Fibroblast of peridontal ligament (primary cell): ENCODE measurements around the gene PTGES2.

Experiments
- DNase-seq: peaks from one replicate; pipeline ENCODE4 v3.0.0-alpha.2; 2010; ENCODE audit errors: extremely low read depth

Gene PTGES2

DNA sequence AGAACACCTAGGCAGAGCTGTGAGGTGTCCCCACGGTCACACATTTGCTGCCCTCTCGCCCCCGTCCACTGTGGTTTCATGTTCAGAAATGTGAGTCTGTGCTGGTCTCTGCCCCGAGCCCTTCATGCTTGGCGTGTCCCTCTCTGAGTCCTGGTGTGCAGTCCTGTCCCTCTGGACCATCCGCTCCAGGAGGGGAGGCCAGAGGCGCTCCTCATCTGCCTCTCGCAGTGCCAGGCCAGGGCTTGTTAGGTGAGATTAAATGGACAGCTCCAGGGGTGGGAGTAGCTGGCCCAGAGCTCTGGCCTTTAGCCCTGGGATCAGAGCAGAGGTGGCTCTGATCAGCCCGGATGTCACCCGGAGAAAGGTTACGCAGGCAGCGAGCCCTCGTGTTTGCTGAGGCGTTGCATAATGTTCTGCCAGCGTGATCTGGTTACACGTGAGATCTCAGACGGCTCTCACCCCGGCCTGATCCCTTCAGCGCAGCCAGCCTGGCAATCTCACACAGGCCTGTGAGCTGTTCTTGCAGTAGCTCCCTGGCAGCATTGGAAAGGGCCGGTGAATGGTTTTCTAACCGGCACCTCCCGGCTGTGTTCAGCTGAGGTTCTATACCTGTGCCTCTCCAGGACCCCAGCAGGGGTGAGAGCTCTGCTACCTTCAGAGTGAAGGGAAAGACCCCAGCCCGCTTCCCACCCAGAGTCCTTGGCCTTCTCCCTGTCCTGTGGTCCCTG, 24.5 kb downstream of the PTGES2 start:
- DNase-seq, result no peak

GRCh38 chr9:128102196-128102595, 25.3 kb downstream of the PTGES2 start:
- DNase-seq, result no peak

GRCh38 chr9:128101690-128102089, 25.8 kb downstream of the PTGES2 start:
- DNase-seq, result no peak

GRCh38 chr9:128101231-128101661, 26.3 kb downstream of the PTGES2 start:
- no peak for DNase-seq

- no peak for DNase-seq
Observed at GRCh38 chr9:128100581-128100980, 26.9 kb downstream of the PTGES2 start.

DNA sequence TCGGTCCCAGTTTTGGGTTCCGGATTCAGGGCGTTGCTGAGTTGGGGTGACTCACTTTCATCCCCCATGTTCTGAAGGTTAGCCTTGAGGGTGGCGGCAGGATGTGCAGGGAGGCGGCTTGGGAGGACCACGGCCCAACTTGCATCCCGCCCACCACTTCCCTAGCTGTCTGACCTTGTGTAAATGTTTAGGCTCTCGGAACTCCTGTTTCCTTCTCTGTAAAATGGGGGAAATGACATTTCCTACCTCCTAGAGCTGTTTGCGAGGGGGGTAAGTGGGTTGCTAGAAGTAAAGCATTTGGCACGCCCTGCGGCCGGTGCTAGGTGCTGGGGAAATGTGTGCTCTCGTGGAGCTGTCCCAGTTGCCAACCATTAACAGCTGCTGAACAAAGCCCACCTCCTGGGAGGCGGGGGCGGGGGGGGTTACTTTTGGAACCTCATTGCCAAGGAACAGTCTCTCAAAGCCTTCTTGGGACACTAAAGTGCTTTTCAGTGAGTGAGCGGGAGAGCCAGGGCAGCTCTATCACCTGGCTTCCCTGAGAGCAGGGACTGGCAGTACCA, 27.5 kb downstream of the PTGES2 start:
- no peak for DNase-seq

- DNase-seq, result no peak
Observed at GRCh38 chr9:128099231-128099931, 28.1 kb downstream of the PTGES2 start.

DNA sequence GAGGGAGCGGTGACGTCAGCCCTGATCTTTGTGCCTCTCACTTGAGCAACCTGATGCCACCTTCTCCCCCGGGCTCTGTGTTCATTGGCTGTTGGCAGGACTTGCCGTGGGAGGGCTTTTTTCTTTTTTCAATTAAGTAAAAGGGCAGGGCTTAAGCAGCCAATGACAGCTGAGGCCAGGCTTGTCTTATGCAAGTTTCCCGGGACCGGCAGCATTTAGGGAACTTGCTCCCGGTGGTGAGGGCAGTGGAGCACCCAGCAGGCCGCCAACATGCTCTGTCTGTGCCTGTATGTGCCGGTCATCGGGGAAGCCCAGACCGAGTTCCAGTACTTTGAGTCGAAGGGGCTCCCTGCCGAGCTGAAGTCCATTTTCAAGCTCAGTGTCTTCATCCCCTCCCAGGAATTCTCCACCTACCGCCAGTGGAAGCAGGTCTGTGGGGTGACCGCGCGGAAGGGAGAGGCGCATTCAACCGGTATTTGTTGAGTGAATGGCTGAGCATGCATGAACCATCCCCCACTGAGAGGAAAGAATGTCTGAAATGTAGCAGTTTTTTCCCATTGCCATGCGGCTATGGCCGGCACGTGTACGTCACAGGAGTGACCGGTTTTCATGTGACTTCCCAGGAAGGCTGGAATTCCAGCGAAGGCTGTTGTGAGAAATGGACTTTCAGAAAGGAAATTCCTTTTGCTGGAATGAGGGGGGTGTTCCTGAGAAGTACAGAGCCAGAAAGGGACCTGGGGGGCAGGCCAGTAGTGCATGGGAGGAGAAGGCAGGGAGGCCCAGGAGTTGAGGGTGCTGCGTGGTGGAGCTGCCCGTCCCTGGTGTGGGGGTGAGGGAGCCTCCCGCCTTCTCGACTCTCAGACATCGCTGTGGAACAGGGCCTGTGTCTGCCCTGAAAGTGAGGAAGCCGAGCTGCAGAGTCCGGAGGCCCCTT, 29.0 kb downstream of the PTGES2 start:
- peak; percentile 97 for DNase-seq

GRCh38 chr9:128097543-128098296, 29.8 kb downstream of the PTGES2 start:
- DNase-seq, result no peak

DNA sequence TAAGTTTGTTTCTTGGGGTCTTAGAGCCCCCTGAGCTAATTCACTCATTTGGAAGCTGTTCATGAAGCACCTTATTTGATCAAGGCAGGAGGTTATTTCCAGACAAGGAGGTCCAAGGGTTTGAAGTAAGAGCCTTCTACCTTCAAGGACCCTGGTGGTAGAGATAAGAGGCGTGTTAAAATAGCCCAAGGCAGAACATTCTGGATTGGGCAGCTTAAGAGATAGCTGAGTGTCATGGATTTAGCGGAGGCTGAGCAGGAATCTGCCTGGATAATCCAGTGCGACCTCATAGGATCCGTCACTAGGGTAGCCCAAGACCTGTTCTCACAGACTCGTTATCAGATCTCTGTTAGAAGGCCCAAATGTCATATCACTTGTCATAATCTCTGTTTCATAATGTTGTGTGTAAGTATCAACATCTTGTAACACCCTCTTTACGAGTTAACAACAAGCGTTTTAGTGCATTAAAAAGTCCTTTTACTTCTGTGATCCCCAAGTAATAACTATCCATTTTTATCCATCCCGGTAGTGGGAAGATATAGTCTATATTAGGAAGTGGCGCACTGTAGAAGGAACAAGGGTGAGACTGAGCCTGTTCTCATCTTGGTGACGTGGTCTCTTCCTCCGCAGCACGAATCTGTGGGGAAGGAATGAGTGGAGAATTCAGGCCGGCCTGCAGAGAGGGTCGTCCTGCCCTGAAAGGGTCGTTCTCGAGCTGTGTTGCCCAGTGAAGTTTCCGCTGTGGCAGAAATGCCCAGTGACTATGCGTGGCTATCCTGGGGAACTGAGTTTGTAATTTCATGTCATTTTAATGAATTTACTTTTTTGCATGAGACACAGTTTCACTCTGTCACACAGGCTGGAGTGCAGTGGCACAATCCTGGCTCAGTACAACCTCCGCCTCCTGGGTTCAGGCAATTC, 30.7 kb downstream of the PTGES2 start:
- no peak for DNase-seq

DNA sequence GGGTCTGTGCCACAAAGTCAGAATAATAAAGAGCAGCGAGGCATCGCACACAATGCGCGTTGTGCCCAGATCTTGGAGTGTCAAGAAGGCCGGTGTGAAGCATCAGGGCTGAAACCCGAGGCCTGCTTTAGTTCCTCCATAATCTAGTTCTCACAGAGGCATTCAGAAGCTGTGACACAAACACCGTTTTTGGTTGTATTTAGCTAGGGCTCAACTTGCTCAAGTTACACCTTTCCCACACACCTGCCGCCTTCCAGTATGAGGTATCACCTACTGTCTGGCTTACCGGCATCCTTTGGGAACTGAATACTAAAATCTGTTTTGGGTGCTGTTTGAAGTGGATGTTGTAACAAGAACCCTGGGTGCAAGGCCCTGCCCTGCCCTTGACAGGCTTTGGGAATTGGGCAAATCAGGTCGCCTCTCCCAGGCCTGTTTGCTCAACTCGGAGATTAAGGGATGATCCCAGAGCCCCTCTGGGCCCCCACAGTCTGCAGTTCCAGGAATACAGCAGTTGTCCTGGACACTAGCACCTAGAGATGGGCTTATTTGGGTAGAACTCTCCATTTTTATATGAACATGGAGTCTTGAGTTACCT, 32.5 kb downstream of the PTGES2 start:
- no peak for DNase-seq

GRCh38 chr9:128094166-128094949, 33.2 kb downstream of the PTGES2 start:
- peak; percentile 98 for DNase-seq

DNA sequence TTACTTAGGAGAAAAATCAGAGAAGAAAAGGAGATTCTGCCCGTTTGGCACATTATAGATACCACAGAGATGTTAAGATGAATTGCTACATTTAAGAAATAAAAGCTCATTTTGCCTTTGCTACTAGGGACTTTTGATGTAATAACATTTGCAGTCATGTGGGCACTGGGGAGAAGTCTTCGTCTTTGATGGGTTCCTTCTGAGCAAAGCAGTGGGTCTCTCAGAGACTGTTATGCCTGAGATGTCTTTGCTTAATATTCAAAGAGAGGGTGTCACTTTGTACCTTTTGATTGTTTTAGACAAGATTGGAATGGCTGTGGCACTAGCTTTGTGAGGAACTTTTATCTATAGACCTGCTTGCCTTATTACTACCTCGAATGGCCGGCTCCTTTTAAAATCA, 34.5 kb downstream of the PTGES2 start:
- no peak for DNase-seq

DNA sequence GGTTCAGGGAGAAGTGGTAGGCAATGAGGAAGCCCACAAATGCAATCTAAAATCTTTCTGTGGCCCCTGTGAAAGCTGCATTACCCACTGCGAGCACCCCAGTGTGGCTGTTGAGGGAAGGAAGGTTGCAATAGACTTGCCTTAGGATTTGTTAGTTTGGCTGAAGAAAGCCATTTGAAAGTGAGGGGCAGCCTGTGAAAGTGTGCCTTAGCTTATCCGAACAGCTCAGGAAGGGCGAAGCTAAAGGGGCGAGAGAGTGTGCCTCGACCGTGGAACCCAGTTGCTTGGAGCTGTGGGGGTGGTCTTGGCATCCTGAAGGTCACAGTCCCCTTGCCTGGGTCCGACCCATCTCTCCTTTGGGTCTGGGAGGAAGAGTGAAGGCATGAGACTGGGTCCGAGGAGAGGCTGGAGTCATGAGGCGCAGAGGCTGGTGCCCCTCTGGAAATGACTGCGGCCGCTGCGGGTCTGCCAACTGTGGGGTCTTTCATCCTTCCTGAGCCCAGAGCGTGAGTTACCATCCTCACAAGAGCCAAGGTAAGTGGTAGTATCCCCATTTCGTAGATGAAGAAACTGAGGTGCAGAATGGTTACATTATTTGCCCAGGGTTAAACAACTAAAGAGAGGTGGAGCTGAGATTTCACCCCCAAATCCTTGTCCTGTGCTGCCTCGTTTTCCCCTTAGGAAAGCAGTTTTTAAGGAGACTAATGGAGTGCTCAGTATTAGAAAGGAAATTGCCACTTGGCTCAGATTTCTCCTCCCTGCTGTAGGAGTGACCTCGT, 35.1 kb downstream of the PTGES2 start:
- DNase-seq, result no peak

DNA sequence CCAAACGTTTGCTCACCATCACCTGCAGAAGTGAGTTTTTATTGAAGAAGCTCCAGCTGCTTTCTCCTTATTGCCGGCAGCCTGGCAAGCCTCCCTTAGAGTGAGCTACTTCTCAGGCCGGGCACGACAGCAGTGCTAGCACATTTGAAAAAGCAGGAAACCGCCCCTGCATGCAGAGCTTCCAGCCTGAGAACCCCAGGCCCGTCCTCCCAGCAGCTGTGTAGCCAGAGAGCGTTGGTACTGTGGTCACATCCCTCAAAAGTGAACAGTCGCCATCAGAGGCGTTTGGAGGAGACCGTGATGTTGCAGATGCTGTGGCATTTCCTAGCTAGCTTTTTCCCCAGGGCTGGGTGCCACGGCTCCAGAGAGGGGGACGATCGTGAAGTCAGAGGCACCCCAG, 36.0 kb downstream of the PTGES2 start:
- no peak for DNase-seq

DNA sequence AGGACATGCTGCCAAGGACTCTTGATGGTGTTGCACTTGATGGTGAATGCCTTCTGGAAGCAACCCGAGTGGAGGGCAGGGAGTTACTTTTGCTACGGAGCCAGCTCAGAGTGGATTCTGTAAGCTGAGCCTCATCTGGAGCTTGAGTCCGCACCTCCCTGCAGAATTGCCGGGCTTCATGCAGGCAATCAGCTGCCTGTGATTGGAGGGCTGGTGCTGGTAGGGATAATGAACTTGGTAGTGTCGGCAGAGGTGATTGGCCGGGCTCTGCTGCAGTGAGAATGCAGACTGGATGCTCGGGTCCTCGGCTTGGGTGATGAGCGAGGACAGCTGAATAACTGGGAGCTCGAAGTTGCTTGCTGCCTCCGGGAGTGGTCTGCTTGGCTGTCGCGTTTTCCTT, 36.4 kb downstream of the PTGES2 start:
- DNase-seq, result peak; percentile 97

DNA sequence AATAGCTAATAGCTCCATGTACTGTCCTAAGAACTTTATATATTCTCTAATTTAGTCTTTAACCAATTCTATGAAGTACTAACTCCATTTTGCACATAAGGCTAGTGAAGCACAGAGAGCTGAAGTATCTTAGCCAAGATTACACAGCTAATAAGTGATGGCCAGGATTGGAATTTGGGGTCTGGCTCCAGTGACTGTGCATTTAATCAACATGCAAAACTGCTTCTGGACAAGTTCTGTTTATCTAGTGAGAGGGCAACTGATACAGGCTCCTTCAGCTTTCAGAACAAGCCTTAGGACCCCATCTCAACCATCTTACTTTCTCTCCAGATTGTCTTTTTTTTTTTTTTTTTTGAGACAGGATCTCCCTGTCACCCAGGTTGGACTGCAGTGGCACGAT, 38.2 kb downstream of the PTGES2 start:
- no peak for DNase-seq

DNA sequence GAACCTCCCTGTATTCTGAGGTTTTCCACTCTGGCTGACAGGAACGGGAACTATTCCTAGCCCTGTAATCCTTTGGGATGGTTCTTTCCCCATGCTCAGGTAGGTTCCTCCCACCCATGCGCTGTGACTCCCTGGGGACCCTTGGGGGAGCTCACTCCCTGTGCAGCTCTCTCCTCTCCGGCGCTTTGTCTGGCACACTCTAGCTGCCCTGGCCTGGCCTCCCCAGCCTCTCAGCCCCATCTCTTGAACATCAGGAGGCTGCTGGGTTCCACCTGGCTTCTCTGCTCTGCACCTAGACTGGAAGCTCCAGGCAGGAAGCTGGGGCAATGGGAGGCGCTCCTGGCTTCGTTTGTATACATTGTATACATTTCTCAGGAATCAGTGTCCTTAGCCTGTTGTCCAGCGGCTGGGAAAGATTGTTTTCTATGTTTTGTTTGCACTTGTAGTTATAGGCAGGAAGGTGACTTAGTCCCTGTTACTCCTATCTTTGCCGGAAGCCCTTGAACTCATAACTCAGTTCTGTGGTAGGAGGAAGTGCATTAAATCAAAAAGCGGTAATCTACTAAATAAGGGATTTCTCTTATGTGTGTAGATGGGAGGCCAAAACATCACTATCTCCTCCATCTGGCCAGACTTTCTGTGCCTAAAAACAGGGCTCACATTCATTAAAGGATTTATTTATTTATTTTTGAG, 39.1 kb downstream of the PTGES2 start:
- DNase-seq, result no peak
